ENCODE measurements around the gene CAPN9.
"Not testable (repeated sequence)": the region's sequence is repeated elsewhere in the genome, so short reads cannot be mapped to it uniquely, and the experiment has no call there.

CAPN9 gene, protein sequence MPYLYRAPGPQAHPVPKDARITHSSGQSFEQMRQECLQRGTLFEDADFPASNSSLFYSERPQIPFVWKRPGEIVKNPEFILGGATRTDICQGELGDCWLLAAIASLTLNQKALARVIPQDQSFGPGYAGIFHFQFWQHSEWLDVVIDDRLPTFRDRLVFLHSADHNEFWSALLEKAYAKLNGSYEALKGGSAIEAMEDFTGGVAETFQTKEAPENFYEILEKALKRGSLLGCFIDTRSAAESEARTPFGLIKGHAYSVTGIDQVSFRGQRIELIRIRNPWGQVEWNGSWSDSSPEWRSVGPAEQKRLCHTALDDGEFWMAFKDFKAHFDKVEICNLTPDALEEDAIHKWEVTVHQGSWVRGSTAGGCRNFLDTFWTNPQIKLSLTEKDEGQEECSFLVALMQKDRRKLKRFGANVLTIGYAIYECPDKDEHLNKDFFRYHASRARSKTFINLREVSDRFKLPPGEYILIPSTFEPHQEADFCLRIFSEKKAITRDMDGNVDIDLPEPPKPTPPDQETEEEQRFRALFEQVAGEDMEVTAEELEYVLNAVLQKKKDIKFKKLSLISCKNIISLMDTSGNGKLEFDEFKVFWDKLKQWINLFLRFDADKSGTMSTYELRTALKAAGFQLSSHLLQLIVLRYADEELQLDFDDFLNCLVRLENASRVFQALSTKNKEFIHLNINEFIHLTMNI

GRCh38 chr1:230747127-230747730 lies at the start of gene CAPN9:
CAPN9 (plus strand) TSS chr1:230747388; CDS start chr1:230747497, 109 bp downstream.
- DNase-seq (ENCODE audit: low spot score): no peak

DNA sequence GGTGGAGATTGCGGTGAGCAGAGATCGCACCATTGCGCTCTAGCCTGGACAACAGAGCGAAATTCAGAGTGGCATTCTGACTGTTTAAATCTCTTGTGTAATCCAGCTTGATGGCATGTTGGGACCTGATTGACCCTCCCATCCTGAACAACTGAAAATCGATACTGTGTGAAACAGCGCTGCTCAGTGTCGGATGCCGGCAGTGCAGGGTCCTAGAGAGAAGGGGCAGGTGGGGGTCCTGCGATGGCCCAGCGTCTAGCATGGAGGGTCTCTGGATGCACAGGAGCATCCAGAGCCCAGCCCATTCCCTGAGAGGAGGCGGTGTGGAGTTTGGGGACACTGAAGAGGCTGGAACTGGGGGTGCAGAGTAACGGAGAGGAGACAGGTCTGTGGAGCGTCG lies 49.1 kb upstream of the CAPN9 start:
- no peak for DNase-seq (ENCODE audit: low spot score)

GRCh38 chr1:230698964-230699363 lies 48.2 kb upstream of the CAPN9 start:
- not testable (repeated sequence) for DNase-seq (ENCODE audit: low spot score)

DNA sequence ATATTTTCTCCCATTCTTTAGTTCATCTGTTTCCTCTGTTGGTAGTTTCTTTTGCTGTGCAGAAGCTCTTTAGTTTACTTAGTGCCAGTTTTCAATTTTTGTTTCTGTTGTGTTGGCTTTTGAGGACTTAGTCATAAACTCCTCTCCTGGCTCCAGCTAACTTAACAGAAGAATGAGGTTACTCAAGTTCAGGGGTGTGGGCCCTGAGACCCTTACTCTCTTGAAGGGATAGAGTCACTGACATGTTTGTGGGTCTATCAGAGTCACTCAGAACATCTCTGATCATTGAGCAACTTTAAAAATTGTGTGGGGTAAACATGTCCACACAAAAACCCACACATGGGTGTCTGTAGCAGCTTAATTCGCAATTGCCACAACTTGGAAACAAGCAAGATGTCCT lies 47.5 kb upstream of the CAPN9 start:
- no peak for DNase-seq (ENCODE audit: low spot score)

DNA sequence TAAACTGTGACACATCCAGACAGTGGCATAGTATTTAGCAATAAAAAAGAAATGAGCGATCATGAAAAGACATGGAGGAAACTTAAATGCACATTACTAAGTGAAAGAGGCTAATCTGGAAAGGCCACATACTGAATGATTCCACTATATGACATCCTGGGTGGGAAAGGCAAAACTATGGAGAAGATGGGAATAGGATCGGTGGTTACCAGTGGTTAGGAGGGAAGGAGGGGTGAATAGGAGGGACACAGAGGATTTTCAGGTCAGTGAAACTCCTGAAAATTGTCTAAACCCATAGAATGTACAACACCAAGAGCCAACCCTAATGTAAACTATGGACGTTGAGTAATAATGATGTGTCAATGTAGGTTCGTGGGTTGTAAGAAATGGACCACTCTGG lies 47.1 kb upstream of the CAPN9 start:
- DNase-seq (ENCODE audit: low spot score): no peak

DNA sequence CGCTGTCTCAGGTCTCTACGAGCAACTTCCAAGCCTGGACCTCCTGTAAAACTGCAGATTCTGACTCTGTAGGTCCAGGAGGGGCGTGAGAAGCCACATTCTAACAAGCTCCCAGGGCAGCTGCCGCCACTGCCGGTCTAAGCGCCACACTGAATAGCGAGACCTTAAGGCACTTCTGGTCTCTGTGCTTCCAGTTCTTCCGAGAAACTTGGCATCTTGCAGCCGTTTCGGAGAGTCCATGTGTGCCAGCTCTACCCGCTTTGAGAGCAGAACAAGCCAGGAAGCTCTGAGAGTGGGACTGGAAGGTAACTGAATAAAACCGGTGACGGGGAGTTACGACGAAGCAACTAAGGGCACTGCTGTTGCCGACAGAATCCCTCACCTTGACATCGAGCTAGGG lies 45.8 kb upstream of the CAPN9 start:
- no peak for DNase-seq (ENCODE audit: low spot score)

- DNase-seq (ENCODE audit: low spot score): no peak
Measured at GRCh38 chr1:230701895-230702768, 45.1 kb upstream of the CAPN9 start.

- DNase-seq (ENCODE audit: low spot score): no peak
Measured at GRCh38 chr1:230702934-230703678, 44.1 kb upstream of the CAPN9 start.

DNA sequence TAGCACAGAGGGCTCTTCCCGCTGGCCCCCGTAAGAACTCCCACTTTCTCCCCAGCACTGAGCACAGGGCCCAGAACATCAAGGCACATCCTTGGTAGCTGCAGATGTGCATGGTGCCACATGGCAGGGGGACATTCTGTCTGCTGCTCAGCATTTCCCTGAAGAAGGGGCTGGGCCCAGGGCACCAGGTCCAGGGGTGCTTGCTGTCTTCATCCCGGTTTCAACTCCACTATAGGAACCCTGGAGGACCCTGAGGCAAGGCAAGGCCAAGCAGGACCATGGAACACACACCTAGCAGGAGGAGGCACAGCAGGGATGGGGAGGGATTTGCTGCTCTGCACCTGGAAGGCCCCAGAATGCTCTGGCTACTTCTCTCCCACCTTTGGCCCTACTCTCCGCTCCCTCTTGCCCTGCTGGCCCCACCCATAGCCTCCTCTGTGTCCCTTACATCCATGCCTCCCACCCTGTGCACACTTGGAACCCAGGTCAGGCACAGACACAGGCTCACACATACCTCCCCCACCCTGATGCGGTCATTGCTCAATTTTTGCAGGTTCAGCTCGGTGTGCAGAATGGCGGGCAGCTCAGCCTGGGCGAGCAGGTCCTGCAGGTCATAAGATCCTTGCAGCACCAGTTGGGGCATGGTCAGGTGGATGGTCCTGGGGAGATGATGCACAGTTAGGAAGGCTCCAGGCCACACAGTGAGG lies 43.4 kb upstream of the CAPN9 start:
- no peak for DNase-seq (ENCODE audit: low spot score)

GRCh38 chr1:230704830-230705229 lies 42.4 kb upstream of the CAPN9 start:
- DNase-seq (ENCODE audit: low spot score): no peak

DNA sequence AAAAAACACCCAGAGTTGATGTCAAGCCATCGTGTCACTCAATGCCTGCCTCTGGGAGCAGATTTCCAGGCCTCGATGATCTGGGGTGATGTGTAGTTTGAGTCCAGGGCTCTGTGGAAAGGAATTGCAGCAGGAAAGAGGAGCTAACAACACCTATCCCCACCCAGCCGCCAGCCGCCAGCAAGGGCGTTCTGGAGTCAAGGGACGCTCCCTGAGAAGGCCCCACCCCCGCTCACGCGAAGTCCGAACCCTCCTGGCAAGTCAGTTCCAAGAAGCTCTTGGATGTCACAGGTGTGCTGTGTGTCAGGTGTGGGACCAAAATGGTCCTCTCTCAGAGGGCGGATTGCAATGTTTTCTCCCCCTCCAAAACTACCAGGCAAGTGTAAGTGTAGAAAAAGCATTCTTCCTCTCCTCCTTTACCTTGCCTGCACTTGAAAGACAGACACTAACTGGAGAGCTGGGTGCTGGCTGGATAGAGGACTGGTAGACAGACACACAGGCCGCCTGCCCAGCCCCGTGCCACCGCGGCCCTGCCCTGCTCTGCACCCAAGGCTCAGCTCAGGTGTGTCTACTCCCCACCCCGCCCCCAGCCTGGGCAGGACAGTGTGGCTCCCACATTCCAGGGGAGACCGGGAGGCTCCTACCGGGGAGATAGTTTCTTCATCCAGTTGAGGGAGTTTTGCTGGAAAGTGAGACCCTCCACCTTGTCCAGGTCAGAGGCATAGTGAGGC lies 41.7 kb upstream of the CAPN9 start:
- DNase-seq (ENCODE audit: low spot score): no peak

GRCh38 chr1:230706020-230706699 lies 41.0 kb upstream of the CAPN9 start:
- no peak for DNase-seq (ENCODE audit: low spot score)

DNA sequence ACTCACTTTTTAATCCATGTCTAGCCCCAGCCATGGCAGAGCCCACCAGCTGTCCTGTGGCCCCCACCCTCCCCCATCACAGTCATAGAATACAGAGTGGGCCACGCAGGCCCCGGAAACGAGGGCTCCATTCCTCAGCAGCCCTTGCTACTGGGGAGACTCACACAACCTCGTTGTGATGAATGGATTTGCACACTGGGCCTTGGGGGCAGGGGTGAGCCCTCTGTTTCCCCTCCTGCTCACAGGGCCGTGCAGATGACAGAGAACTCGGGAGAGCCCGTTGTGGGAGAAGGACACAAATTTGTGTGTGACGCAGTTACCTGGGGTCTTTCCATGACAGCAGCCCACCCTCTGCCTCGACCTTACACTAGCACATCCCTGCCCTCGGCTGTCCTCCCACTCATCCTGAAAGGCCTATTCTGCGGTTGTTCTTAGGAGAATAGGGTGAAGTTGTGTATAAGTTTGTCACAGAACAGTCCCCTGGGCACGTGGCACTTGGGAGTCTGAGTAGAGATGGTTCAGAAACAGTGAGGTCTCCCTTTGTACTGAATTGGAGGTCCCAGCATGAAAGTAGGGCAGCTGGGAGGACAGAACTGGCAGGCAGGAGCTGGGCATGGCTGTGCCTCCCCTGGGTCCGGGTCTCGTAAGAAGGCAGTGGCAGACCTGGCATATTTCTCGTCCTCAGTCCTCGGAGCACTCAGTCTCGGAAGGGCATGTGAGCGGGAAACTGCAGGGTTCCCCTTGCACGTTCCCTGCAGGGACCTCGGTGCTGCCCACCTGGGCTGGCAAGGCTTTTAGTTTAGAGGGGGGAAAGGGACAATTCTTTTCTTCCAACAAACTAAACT lies 40.1 kb upstream of the CAPN9 start:
- DNase-seq (ENCODE audit: low spot score): no peak

GRCh38 chr1:230707732-230708630 lies 39.2 kb upstream of the CAPN9 start:
- DNase-seq (ENCODE audit: low spot score): no peak

DNA sequence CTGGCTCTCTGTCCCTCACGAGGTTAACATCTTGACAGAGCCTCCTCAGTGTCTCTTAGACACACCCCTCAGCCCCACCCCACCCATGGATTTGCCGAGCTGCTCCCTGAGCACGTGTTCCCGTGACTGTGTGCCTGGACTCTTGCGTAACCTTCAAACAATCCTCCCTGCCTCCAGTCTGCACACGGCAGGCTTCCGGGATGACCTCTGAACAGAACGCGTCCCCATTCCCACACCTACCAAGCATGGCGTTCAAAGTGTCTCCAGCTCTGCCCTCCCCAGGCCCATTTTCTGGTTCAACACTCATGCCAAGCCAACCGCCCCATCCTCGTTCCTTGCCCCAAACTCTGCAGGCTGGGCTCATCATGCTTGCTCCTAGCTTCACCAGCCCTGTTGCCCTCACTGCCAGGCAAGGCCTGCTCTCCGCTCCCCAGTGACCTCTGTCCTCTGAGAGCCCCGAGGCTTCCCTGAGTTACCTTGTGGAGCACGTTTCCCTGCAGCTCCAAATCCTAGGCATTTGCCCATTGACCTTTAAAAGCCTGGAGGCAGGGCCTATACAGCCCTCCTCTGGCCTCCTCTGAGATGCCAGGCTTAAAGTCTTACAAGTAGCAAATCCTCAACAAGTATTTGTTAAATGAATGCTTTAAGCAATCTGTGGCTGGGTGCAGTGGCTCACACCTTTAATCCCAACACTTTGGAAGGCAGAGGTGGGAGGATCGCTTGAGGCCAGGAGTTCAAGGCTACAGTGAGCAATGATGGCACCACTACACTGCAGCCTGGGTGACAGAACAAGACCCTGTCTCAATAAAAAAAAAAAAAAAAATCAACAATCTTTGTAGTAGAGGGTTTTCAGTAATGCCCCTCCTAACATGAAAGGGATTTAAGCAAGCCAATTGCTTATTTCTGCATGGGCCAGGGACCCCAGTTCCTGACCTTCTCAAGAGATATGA lies 38.3 kb upstream of the CAPN9 start:
- DNase-seq (ENCODE audit: low spot score): peak; percentile 74

Measured in AG20443 (cell line).